ENCODE data around the gene FNTB. TPM values are rescaled to one million over a fixed set of nuclear protein-coding genes. Genes with fewer than 3 reads are reported as not detected.

The FNTB gene
- total and polyA plus RNA-seq, 2 of the 13 experiments (the other 11 are each of a cell fraction or from before 2014, with no cell fraction given): 23.6 to 28.5 TPM

GRCh38 chr14:64986648-64987437 is at the start of gene FNTB (continued):
- TF ChIP-seq HHEX (CRISPR knock-in tag; IDR thresholded peaks at IDR 0.05): no peak
- peak; percentile 90 for TF ChIP-seq ZNF83 (CRISPR knock-in tag; IDR thresholded peaks at IDR 0.05; ENCODE audit: borderline replicate concordance)

DNA sequence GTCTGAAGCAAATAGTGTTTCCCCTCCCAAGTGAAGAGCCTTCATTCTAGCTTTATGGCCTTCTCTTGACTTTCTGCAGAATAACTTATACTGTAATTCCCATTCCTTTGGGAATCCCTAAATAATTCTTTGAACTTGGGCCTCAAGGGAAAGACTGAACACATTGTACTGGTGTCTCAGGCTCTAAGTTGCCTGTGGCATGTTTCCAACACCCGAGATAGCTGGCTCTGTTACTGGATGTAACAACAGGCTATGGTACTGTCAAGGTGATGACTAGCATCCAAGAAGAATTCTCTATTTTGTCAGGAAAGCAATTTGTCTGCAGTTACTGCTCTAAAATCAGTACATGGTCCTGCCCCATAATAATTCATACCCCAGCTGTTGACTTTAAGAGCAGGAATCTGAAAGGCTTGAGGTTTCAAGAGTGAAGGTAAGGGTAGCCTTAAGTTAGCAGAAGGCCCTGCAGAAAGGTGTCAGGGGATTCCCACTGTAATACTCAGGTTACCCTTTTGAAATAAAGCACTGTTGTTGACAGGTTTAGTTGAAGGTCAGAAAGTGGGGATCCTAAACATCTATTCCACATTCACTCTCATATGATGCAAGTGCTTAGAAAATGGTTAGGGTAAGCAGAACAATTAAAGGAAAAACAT is 49.4 kb upstream of the FNTB start:
- Histone ChIP-seq H3K9me3 (ENCODE audit: low read length) (no peaks in the 10 kb centered on the region), H2AFZ (ENCODE audit: low read length) (no peak overlapping the region), H3K79me2 (ENCODE audit: insufficient read depth, low read length) (peaks cover 23% of the 10 kb centered on the region), H3K27me3 (ENCODE audit: control insufficient read depth in 1 of 2, insufficient read depth in 2 of 2, low read length in 2 of 2) (no peaks in the 10 kb centered on the region; a peak in 1 of 5 replicates), H3K27ac (ENCODE audit: extremely low read length, insufficient read depth, low read length) (peak overlapping the region; percentile 0), H3K4me3 (replicated peaks in 1 of 3; ENCODE audit: insufficient read depth in 1 of 3, low read depth in 2 of 3, low read length in 3 of 3) (no peak overlapping the region), H3K36me3 (replicated peaks in 1 of 2; ENCODE audit: control insufficient read depth in 1 of 2, insufficient read depth in 2 of 2, low read length in 2 of 2) (peaks cover 4 to 9% of the 10 kb centered on the region in 2 experiments; a peak in 4 of 5 replicates), H4K20me1 (ENCODE audit: insufficient read depth, low read length) (no peaks in the 10 kb centered on the region; the same call in 1 of the 2 replicates), H3K4me1 (ENCODE audit: insufficient read depth, low read length) (peaks cover 63% of the 10 kb centered on the region), H3K9ac (ENCODE audit: insufficient read depth, low read depth, low read length) (no peak overlapping the region), H3K4me2 (ENCODE audit: low read depth, low read length) (no peak overlapping the region)
- in situ Hi-C loops (cut with HindIII; ENCODE audit: extremely low pct_ligation_motif_present, low pct_unique_long_range_greater_than_20kb): no loop called here
- no peak for FAIRE-seq
- BruUV-seq (replicated peaks): no TSS peak
- intact Hi-C loops (cut with micrococcal nuclease; ENCODE audit: unreplicated experiment): loop anchor here (10.0 kb wide), 1 partner anchor 232 kb away; the partner anchor contains the start of gene PLEKHG3
- no peak for ATAC-seq
- no peak for DNase-seq (ENCODE audit: low spot score)
- WGBS (ENCODE audit: low lambda C conversion rate): 45% methylated on average over 1 of the region's 1 CpG
- POLR2A ChIA-PET: interaction anchor here (1.2 kb wide), 1 partner anchor 49 kb away, joined by 4 read pairs; the partner anchor contains the start of gene FNTB
- CTCF ChIA-PET (ENCODE audit: low intra/inter-chr PET ratio, low total read pairs): interaction anchor here (1.3 kb wide), 1 partner anchor 114 kb away, joined by 3 read pairs; no protein-coding TSS in a partner anchor
- TF ChIP-seq CCAR2 (optimal IDR thresholded peaks at IDR 0.05; ENCODE audit: low read depth, low read length): peak; percentile 13
- TF ChIP-seq, protein P1, sequence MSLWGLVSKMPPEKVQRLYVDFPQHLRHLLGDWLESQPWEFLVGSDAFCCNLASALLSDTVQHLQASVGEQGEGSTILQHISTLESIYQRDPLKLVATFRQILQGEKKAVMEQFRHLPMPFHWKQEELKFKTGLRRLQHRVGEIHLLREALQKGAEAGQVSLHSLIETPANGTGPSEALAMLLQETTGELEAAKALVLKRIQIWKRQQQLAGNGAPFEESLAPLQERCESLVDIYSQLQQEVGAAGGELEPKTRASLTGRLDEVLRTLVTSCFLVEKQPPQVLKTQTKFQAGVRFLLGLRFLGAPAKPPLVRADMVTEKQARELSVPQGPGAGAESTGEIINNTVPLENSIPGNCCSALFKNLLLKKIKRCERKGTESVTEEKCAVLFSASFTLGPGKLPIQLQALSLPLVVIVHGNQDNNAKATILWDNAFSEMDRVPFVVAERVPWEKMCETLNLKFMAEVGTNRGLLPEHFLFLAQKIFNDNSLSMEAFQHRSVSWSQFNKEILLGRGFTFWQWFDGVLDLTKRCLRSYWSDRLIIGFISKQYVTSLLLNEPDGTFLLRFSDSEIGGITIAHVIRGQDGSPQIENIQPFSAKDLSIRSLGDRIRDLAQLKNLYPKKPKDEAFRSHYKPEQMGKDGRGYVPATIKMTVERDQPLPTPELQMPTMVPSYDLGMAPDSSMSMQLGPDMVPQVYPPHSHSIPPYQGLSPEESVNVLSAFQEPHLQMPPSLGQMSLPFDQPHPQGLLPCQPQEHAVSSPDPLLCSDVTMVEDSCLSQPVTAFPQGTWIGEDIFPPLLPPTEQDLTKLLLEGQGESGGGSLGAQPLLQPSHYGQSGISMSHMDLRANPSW (CRISPR knock-in tag; IDR thresholded peaks at IDR 0.05; ENCODE audit: borderline replicate concordance): no peak
